ENCODE results near the gene RBCK1.
A peak's percentile ranks its signal among the peaks of the same experiment; 100 is the strongest.

The RBCK1 gene

DNA sequence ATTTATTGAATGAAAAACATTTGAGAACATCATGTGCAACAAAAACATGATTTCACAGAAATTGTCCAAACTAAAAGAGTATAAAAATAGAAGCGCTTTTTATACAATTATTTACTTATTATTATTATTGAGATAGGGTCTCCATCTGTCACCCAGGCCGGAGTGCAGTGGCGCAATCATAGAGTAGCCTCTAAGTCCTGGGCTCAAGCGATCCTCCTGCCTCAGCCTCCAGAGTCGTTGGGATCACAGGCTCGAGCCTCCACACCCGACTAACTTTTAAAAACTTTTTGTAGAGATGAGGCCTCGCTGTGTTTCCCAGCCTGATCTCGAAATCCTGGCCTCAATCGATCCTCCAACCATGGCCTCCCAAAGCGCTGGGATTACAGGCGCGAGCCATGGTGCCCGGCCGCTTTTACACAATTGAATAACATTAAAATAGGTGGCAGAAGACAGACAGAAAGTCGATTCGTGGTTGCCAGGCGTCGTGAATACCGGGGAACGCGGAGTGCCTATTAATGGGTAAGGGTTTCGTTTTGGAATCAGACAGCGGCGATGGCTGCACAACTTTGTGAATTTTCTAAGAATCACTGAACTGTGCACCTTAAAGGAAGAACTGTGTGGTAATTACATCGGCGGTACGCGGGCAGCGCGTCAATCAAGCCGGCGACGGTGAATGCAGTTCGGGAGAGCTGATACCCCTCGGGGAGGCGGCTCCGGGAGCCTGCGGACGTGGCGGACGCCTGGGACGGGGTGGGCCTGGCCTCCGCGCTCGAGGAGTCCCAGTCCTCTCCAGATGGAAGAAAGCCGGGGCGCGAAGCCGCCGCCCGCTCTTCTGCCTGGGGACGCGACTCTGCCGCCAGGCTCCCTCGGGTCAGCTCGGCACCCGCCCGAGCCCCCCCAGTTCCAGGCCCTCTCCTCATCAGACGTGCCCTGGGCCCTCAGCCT, 53.4 kb downstream of the RBCK1 start:
- TF ChIP-seq, protein P1, sequence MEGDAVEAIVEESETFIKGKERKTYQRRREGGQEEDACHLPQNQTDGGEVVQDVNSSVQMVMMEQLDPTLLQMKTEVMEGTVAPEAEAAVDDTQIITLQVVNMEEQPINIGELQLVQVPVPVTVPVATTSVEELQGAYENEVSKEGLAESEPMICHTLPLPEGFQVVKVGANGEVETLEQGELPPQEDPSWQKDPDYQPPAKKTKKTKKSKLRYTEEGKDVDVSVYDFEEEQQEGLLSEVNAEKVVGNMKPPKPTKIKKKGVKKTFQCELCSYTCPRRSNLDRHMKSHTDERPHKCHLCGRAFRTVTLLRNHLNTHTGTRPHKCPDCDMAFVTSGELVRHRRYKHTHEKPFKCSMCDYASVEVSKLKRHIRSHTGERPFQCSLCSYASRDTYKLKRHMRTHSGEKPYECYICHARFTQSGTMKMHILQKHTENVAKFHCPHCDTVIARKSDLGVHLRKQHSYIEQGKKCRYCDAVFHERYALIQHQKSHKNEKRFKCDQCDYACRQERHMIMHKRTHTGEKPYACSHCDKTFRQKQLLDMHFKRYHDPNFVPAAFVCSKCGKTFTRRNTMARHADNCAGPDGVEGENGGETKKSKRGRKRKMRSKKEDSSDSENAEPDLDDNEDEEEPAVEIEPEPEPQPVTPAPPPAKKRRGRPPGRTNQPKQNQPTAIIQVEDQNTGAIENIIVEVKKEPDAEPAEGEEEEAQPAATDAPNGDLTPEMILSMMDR (IDR thresholded peaks at IDR 0.05; ENCODE audit: control extremely low read depth, extremely low read depth, low read depth, missing control alignments) = no peak
- peak; percentile 71 for DNase-seq (ENCODE audit: extremely low spot score)
- ChIA-PET POLR2A (no interaction called here), CTCF (interaction anchor here (0.6 to 2.4 kb wide), 4 partner anchors 12 to 95 kb away, joined by 3 to 5 read pairs (median 4); no protein-coding TSS in a partner anchor)

GRCh38 chr20:462199-462991, 54.3 kb downstream of the RBCK1 start, which contains the start of gene TBC1D20:
TSS of gene TBC1D20 (minus strand) at chr20:462533. CDS start at chr20:462405, 128 bp downstream.
- ChIA-PET CTCF (interaction anchor here (0.6 to 2.4 kb wide), 3 partner anchors 17 to 96 kb away, joined by 3 to 5 read pairs (median 5); no protein-coding TSS in a partner anchor), POLR2A (no interaction called here)
- peak; percentile 93 for DNase-seq (ENCODE audit: extremely low spot score)
- TF ChIP-seq, protein P1 (IDR thresholded peaks at IDR 0.05; ENCODE audit: control extremely low read depth, extremely low read depth, low read depth, missing control alignments) = peak; percentile 31

DNA sequence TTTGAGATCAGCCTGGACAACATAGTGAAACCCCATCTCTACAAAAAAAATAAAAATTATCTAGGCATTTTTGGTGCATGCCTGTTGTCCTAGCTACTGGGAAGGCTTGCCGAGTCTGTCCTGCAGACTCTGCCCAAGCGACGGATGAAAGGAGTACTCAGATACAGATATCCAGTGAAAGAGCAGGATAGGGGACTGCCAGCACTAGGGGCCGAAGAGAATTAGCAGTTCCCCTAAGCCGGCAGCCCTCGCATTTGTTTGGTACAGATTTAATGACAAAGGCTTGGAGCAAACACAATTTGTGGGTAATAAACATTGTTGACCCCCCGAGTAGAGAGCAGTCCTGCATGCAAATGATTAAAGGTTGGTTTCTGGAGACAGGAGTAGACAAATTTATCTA, 59.7 kb downstream of the RBCK1 start:
- TF ChIP-seq, protein P1 (IDR thresholded peaks at IDR 0.05; ENCODE audit: control extremely low read depth, extremely low read depth, low read depth, missing control alignments) = no peak
- no peak for DNase-seq (ENCODE audit: extremely low spot score)
- ChIA-PET POLR2A (no interaction called here), CTCF (interaction anchor here (1.1 kb wide), 2 partner anchors 22 to 137 kb away, joined by 3 to 6 read pairs; no protein-coding TSS in a partner anchor)

DNA sequence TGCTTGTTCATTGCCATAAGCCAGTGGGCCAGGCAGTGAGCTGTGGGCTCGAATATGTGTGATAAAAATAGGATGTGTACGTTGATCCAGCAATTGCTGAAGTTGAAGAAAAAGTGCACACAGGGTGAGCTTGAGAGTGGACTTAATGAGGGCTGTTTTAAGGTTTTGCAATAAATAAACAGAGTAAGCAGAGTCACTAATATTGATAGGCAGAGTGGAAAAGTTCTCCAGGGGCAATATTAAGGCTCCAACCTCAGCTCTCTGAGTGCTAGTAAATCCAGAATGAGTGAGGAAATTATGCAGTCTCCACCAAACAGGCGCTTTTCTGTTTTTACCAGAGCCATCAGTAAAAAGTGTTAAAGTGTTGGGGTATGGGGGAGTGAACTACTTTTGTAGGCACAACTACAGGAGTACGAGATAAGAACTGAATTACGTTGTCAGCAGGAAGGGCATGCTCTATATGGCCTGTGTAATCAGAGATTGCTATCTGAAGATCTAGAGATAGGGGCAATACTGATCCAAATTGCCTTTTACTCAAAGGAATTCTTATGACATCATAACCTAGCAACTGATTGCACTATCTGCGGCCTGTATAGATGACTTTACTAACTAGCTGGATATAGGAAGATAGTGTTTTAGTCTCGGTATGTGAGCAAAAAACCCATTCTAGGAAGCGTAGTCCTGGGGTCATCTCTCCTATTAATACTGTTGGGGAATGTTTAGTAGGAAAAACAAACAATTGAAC, 61.8 kb downstream of the RBCK1 start:
- DNase-seq (ENCODE audit: extremely low spot score) = no peak
- POLR2A ChIA-PET = no interaction called here
- TF ChIP-seq, protein P1 (IDR thresholded peaks at IDR 0.05; ENCODE audit: control extremely low read depth, extremely low read depth, low read depth, missing control alignments) = no peak
- CTCF ChIA-PET = no interaction called here

DNA sequence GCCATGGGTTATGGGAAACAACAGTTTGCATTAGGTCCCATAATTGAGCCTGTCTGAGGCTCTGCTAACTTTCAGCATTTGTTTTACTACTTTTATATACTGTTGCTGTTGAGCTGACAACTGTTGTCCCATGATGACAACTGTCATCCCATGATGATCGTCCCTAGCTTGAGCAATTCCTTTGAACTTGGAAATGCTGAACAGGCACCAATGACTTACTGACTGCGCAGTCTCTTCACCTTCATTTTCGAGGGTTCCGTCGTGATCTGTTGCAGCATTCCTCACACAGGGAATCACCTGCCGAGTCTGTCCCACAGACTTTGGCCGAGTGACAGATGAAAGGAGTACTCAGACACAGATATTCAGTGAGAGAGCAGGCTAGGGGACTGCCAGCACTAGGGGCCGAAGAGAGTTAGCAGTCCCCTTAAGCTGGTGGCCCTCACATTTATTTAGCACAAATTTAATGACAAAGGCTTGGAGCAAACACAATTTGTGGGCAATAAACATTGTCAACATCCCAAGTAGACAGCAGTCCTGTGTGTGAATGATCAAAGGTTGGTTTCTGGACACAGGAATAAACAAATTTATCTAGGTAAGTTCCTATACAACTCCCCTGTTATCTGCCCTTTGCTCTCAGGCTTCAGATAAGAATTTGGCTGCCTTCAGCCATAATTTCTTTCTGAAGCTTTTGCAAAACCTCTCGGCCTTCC, 64.2 kb downstream of the RBCK1 start:
- ChIA-PET CTCF (interaction anchor here (1.3 to 1.4 kb wide), 2 partner anchors 119 to 122 kb away, joined by 3 read pairs; no protein-coding TSS in a partner anchor), POLR2A (no interaction called here)
- no peak for DNase-seq (ENCODE audit: extremely low spot score)
- TF ChIP-seq, protein P1 (IDR thresholded peaks at IDR 0.05; ENCODE audit: control extremely low read depth, extremely low read depth, low read depth, missing control alignments) = no peak

All from GM10248 (cell line).